ENCODE data around the gene SEC61B. TPM values are rescaled to one million over a fixed set of nuclear protein-coding genes. Genes with fewer than 3 reads are reported as not detected.

The SEC61B gene
- total RNA-seq, 1 experiment from 2014 or later = 167 TPM

- CTCF ChIA-PET = interaction anchor here (1.5 to 2.5 kb wide), 2 partner anchors 16 to 31 kb away, joined by 3 to 9 read pairs; no protein-coding TSS in a partner anchor
- H3K36me3 Mint-ChIP-seq = peaks cover 21% of the 10 kb centered on the region
- TF ChIP-seq PRRX2 (CRISPR knock-in tag; IDR thresholded peaks at IDR 0.05) (no peak), ZNF423 (CRISPR knock-in tag; IDR thresholded peaks at IDR 0.05) (no peak), ZMAT4 (CRISPR knock-in tag; IDR thresholded peaks at IDR 0.05) (no peak), HMGA2 (CRISPR knock-in tag; IDR thresholded peaks at IDR 0.05) (no peak), CREB1 (CRISPR knock-in tag; IDR thresholded peaks at IDR 0.05) (no peak), ZNF317 (CRISPR knock-in tag; IDR thresholded peaks at IDR 0.05; ENCODE audit: borderline replicate concordance, low read depth) (no peak), PRDM15 (CRISPR knock-in tag; IDR thresholded peaks at IDR 0.05) (no peak), CREM (CRISPR knock-in tag; IDR thresholded peaks at IDR 0.05) (no peak), NR3C1 (CRISPR knock-in tag; conservative IDR thresholded peaks at IDR 0.05; ENCODE audit: low read depth) (no peak), ETV6 (CRISPR knock-in tag; IDR thresholded peaks at IDR 0.05) (no peak)
- no peak overlapping the region for H3K4me3 Mint-ChIP-seq
- peaks cover 23% of the 10 kb centered on the region for H3K4me1 Mint-ChIP-seq
- DNase-seq (ENCODE audit: low spot score) (no peak), ATAC-seq (no peak)
- H3K27me3 Mint-ChIP-seq (ENCODE audit: low read depth) = 0 out of 2 replicates have a peak, but pooled peaks cover under 1% of the 10 kb centered on the region
- H3K9me3 Mint-ChIP-seq = no peaks in the 10 kb centered on the region
- POLR2A ChIA-PET = no interaction called here
- no peak overlapping the region for H3K27ac Mint-ChIP-seq
Measured at GRCh38 chr9:99216073-99216472, 6.0 kb upstream of the SEC61B start.

- Mint-ChIP-seq H3K36me3 (peaks cover 29% of the 10 kb centered on the region), H3K27me3 (ENCODE audit: low read depth) (no peaks in the 10 kb centered on the region), H3K27ac (0 out of 2 replicates have a peak overlapping the region, but pooled peaks have one; percentile 4), H3K4me1 (peaks cover 36% of the 10 kb centered on the region), H3K9me3 (no peaks in the 10 kb centered on the region), H3K4me3 (peak overlapping the region; percentile 95)
- POLR2A ChIA-PET = interaction anchor here (0.6 kb wide), 1 partner anchor 231 kb away, joined by 3 read pairs; no protein-coding TSS in a partner anchor
- ATAC-seq = no peak
- CTCF ChIA-PET = interaction anchor here (2.7 to 3.0 kb wide), 2 partner anchors 12 to 35 kb away, joined by 13 read pairs; no protein-coding TSS in a partner anchor
- no peak for DNase-seq (ENCODE audit: low spot score)
- TF ChIP-seq HMGXB4 (CRISPR knock-in tag; IDR thresholded peaks at IDR 0.05) (no peak), JAZF1 (CRISPR knock-in tag; IDR thresholded peaks at IDR 0.05) (no peak), ZNF121 (CRISPR knock-in tag; IDR thresholded peaks at IDR 0.05) (no peak), EMX1 (CRISPR knock-in tag; IDR thresholded peaks at IDR 0.05) (no peak), CREB1 (CRISPR knock-in tag; IDR thresholded peaks at IDR 0.05) (no peak), ARID4B (CRISPR knock-in tag; IDR thresholded peaks at IDR 0.05; ENCODE audit: borderline replicate concordance) (no peak), FOXP1 (CRISPR knock-in tag; IDR thresholded peaks at IDR 0.05; ENCODE audit: borderline replicate concordance) (no peak), ZNF423 (CRISPR knock-in tag; IDR thresholded peaks at IDR 0.05) (no peak), USF2 (CRISPR knock-in tag; IDR thresholded peaks at IDR 0.05) (no peak), KAT7 (CRISPR knock-in tag; IDR thresholded peaks at IDR 0.05; ENCODE audit: borderline replicate concordance) (no peak), MYBL2 (CRISPR knock-in tag; IDR thresholded peaks at IDR 0.05) (no peak)
Measured at GRCh38 chr9:99220011-99220410, 2.1 kb upstream of the SEC61B start.

Data from WTC11 (cell line).